ENCODE results near the gene MSI2.

The MSI2 gene

DNA sequence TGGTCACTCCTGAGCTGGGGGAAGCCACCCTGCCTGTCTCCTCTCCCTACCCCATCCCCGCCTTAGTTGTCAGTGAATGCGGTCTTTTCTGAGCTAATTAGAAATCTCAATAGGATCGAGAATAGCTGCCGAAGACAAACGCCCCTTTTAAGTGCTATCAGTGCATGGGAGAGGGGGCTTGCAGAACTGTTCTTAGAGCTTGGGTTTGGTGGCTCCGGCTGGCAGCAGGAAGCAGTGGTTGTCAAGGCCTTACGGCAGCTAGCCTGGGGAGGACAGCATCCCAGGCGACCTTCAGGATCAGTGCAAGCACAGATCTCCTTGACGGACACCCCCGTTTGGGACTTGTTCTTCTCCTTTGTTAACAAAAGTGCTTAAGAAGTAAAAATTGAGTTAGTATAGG, 293.7 kb downstream of the MSI2 start:
- FAIRE-seq = no peak

DNA sequence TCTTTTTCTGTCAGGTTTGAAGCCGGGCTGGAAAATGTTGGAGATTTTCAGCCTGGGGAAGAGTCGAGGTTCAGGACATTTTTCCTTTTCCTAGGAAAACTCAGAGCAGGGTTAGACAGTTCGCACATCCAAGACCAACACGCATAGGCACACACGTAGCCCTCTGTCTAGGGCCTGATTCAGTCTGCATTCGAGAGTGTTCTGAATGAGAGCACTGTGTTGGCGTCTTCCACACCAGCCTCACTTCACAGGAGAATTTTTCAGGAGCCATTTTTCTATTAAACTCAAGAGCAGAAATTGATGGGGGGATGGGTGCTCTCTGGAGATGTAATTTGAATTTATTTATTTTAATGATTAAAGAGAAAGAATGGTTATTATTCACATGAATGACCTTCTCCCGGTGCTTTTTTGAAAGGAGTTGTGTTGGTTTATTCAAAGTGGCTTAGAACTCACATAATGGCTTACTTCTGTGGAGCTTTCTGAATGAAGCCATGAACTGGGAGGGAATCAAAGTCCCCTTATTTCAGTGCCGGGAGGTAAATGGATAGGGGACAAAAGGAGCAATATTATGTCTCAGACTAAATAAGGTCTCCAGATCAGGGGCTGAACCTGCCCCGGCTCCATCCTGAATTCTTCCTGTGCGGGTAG, 294.5 kb downstream of the MSI2 start:
- no peak for FAIRE-seq

DNA sequence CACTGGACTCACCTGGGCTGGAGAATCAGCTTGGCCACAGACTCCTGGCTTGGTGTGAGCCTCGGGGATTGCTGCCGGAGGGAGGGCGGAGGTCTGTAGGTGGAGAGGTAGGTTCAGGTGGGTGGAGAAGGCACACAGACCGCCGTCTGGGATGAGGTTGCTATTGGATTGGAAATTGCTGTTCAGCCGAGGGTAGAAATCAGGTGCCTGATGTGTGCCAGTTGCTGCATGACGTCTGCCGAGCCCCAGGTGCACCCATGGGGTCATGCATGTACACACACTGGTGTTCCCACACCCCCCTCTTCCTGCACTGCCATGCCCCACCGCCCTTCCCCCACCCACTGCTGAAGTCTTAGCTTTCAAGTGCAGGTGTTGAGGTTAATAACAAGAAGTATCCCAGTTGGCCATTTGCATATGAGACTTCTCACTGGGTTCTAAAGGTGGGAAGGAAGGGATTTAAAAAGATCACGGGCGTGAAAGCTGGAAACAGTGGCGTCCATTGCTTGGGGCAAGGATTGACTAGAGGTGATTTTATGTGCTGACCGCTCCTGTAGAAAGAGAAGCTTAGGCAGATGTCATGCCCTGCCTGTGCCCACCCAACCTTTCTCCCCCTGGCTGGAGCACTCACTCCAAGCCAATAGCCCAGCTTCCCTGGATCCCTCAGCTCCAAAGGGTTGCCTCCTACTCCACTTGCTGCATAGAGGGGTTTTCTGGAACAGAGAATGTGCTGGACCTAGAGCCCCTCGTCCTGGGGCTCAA, 295.2 kb downstream of the MSI2 start:
- no peak for FAIRE-seq

DNA sequence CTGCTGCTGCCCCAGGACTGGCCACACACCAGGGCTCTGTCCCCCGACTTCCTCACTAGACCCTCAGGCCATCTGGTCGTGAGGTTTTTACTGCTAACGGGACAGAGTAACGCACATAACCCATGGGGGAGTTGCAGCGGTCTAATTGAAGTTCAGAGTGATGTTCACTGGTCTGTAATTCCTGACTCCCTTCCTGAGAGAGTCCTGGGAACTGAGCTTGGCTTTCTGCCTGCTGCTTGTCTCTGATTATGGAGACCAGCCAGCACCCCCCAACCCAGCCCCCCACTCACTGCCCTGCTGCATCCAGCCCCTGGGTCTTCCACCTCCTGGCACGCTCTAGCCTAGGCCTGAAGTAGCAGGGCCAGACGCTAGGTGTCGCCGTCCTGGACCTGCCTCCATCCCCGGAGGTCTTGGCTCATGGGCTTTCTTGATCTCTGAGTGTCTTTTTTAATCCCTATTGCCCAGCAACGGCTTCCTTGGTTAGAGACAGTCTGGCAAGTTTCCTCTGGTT, 295.8 kb downstream of the MSI2 start:
- FAIRE-seq = no peak

DNA sequence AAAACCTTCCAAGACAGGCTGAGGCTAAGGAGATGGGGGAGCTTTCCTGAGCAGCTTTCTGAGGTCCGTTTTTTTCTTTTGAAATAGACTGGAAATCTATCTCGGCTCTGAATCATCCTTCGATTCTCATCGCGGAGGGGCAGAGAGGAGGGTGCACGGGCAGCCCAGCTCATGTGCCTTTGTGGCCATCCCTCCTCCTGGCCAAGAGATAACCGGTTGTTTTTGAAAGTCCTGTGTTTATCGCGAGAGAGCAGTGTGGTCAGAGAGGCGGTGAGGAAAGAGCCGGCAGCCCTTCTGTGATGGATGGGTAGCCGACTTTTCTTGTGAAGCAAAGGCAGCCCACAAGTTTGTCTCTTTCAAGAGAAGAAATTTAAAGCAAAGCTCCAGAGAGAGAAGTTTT, 297.2 kb downstream of the MSI2 start:
- FAIRE-seq = no peak

DNA sequence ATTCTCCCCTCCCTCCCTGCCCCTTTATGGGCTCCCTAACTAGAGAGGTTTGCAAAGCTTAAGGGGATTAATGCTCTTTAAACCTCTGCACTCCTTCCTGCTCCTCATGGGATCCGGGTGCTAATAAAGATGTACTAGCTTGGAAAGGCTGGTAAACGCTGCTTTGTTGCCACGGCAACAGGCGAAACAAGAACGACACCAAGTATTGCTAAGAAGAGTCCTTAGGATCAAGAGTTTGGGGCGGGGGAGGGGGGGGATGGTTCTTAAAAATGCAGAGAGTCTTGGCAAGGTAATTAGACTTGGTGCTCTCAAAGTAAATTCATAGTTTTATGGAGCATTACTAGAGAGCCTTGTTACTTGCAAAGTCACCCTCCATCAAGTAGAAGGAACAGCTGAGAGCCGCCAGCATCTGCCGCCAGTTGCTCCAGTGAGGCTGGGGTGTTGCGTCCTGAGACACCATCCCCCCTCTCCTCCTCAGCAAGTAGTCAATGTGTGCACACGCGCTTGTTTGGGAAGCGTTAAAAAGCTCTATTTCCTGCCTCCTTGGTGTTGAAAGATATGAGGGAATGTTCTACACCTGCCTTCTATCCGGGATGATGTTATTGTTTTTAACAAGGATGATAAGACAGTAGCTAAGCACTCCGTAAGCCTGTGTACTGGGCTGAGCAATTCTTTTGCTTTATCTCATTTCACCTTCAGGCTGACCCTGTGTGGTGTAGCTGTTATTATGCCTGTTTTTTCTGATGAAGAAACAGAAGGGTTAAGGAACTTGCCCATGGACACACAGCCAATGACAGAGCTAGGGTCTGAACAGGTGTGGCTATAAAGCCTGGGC, 297.9 kb downstream of the MSI2 start:
- FAIRE-seq = no peak

DNA sequence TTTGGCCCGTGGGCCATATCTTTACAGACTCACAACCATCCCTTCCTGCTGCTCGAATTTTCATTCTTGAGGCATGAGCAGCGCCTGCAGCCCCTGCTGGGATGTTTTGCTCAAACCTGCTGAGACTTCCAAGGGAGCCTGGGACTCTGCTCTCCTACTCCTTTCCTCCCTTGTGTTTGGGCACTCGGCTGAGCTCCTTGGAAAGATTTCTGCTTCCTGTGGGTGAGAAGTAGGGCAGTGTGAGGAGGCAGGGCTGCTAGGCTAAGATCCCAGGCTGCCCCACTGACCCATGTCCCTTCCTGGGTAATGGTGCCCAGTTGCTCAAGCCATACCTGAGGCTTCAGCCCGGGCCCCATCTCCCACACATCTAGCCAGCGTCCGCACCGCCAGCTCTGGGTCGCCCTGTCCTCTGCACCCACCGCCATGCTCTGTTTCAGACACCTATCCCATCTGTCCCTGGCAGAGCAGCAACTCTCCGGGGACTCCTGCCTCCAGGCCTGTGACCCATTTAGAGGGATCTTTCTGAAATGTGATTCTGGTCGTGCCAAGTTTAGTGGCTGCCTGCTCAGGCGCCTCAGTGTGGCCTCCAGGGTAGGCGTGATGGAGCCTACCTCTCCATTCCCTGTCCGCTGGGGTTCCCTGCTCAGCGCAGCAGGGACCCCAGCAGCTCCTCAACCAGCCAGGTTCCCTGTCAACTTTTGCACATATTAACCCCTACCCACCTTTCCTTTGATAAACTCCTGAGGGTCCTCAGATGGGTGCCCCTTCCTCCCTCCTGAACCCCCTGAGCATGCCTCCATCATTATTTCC, 298.7 kb downstream of the MSI2 start:
- FAIRE-seq = no peak

DNA sequence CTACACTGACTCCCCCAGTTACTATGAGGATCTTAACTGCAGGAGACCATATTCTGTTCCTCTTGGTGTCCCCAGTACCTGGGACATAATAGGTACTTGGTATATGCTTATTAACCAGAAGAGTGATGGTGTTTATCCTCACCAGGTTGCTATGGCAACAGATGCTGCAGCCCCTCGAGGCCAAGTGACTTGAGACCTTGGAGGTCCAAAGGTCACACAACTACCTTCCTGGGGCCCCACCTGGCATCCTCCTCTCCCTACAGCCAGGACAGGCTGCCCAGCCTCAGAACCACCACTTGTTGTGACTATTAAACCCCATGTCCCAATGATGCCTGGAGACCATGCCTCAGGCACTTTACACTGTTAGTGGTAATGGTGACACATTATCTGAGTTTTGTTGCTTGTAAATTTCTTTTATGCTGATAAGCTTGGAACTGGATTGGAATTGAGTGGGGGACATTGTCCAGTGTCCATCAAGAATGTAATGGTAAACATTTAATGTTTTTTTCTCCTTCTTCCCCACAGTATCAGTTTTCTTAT, 299.4 kb downstream of the MSI2 start:
- FAIRE-seq = no peak

DNA sequence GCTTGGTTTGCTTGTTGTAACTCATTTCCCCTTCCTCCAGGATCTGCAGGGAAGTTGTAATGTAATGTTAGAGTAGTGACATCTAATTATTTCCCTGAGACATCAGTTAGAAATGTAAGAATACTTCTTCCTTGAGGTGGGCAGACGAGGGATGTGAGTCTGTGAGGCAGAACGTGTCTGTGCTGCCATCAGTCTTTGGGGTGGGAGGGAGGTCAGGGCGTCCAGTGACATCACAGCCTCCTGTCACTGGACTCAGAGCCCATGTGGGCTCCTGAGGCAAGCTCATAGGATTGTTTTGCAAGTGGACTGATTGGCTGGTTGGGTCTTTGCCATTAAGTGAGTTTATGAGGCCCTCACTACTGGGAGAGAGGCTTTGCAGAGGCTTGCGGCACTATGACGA, 300.0 kb downstream of the MSI2 start:
- FAIRE-seq = no peak

DNA sequence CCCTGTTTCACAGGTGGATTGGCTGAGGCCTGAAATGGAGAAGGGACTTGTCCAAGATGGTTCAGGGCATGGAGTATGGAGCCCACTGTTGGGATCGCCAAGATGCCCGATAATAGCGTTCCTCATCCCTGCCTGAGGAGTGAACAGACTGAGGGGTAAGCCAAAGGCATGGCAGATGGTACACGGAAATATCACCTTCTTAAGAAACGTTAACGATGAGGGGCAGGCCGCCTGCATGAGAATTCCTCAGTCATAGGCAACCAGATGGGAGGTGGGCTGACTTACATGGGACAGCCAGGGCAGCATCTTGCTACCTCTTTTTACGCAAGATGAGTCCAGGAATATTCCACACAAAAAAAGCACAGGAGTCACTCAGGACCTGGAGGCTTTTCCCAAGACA, 300.7 kb downstream of the MSI2 start:
- FAIRE-seq = no peak

DNA sequence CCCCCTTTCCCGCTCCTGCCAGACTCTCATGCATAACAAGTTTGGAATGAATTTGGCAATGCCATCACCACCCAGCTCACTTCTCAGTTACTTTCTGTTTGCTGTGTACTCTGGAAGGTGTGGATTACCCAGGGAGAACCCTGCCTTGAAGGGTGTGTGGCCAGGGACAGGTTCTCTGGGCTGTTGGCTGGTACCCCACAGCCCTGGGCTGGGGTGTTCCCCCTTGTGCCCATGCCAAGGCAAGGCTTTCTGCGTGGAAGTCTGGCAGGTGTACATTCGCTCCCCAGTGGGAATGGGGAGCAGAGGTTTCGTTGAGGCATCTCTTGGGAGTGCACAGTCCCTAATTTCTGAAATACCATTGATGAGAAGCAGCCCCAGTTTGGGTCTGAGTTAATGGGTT, 301.1 kb downstream of the MSI2 start:
- no peak for FAIRE-seq

DNA sequence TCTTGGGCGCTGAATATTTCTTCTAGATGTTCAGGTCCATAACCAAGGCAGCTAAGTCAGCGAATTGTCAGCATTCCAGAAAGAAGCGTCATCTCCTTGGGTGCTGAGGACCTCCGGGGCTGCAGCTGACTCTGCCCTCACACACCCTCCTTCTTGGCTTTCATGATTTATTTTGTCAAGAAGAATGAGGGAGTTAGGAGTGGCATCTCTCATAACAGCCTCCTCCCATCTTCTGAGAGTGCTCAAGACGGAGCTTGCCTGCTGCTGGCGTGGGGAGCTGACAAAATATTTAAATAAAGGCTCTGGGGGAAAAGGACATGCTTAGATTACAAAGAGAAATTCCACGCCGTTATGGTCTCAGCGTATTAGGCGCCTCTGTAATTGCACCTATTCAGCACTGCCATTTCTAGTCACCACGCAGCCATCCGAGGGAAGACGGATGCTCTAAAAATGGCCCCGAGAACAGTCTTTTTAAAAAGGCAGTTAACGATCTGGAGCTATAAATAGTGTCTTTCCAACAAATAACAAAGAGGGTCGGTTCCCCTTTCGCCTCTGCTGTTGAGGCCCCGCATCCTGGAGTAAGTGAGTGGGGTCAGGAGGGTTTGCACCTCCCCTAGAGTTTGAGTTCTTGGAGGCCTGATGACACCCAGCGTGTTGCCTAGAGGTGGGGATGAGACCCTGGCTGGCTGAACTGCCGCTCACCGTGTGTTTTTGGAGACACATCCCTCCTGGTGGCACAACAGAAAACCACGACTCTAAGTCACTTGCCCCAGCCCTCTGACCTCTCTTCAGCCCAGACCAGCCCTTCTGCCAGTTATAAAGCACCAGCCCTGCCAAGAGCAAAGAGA, 301.7 kb downstream of the MSI2 start:
- no peak for FAIRE-seq

DNA sequence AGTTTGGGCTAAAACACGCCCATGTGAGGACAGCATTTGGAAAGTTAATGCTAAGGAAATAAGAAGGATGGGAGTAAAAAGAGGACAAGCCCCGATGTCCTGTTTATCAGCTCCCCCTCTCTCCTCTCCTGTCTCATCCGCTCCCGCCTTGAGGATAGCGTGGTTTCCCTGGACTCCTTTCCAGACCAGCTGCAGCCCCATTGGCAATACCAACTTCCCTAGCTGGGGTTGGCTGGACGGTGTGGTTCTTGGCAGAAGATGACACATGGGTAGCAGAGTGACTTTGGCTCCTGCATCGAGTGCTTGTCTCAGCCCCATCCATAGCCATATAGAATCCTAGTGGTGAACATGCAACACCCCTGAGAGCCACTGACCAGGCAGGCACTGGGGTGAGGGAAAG, 302.9 kb downstream of the MSI2 start:
- no peak for FAIRE-seq

DNA sequence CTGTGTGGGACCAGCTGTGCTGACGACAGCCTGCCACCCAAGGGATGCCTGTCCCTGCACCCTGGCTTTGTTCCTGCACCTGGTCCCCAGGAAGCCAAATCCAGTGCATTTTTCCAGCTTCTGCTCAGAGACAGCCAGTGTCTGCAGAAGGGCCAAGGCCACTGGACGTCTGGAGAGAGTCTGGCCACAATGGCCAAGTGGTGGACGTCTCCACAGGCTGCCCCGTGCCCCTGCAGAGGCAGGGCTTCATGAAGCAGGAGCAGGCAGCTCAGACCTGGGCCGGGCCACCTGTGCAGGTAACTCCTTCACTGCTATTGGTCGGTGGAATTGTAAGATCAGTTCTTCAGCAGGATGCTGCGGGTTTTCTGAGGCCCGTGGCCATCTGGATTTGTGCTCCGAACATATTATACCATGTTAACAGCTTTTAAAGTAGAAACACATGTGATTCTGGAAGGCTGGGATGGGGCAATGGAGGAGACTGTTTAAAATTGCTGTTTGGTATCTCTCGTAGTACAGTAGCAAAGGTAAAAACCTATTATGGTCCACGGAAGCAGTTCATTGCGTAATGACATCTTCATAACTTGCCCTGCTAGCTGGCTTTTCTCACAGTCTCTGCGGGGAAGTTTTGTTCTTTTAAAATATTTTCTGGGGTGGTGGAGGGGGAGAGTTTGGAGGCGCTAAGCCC, 303.5 kb downstream of the MSI2 start:
- no peak for FAIRE-seq

DNA sequence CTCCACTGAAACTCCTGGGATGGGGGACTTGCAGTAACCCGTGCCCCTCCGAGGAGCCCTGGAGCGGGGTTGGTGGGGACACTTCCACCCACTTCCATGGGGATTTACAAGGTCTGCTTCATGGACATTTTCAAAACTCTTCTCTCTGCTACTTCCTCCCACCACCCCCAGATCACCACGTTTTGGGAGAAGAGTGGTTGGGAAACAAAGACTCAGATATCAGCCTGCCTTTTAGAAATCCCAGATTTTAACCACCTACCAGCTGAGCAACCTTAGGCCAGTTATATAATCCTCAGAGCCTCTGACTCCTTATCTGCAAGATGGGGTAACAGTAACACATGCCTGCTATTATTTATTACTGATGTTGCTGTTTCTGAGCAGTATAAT, 304.0 kb downstream of the MSI2 start:
- no peak for FAIRE-seq

DNA sequence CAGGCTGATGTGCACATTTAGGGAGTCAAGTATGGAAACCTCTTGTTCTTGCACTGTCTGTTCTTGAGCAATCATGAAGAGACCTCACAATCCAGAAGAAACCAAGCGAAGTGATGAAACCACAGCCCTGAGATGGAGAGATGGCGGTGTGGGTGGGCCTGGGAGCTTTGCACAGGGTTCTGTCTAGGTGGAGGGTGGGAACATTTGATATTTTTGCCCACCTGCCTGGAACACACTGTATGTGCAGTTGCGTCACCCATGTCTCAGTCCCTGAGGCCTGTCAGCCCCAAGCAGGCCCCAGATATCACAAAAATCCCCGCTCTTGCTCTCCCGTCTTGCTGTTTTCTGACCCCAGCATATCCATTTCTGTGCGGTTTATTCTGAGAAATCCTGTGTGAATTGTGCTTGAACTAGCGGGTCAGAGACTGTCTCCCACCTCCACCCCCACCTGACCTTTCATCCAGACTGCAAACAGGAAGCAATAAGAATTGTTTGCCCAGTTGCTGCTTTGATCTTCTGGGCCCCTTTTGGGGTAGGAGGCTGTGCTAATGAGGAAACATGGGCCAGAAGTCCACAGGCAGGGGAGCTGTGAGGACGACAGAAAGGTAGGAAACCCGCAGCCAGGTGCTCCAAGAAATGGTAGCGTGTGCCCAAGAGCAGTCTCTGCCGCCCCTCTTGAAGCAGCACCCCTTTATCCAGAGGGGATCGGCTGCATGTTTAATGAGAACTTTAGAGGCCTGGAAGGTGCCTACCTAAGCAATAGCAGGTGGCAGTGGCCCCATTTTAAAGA, 304.9 kb downstream of the MSI2 start:
- no peak for FAIRE-seq

DNA sequence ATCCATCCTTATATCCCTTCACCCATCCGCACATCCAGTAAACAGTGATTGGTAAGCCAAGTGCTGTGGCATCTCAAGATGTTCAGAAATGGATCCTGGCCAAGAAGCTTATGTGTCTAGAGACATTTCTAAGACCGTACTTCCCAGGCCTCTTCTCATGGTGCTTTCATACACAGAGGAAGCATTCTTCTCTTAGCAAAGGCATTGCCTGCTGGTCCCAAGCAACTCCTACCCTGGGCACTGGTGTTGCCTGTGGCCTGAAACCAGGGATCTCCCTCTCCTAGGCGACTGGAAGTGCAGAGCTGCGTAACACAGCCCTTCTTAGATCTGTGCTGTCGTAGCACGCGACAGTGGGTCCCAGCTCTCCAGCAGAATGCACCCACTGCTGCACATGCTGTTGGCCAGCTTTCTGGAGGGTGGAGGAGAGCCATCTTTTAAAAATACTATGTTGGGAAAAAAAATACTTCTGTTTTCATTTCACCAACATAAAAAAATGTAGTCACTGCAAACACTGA, 305.9 kb downstream of the MSI2 start:
- no peak for FAIRE-seq

DNA sequence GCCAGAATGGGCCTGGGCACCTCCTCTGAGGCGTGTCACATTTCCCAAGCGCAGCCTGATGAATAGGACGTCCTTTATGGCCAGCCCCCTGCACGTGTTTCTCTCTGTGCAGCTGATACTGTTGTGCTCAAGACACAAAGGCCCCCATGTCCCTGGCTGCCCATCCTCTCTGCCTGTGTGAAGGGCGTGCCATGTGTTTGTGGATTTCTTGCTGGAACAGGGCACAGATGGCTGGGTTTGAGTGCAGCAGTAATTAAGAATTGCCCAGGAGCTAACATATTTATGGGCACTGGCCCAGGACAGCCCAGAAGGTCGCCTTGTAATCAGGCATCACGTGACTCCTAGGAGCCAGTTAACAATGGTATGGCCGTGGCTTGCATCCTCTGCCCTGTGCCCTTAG, 307.6 kb downstream of the MSI2 start:
- no peak for FAIRE-seq

DNA sequence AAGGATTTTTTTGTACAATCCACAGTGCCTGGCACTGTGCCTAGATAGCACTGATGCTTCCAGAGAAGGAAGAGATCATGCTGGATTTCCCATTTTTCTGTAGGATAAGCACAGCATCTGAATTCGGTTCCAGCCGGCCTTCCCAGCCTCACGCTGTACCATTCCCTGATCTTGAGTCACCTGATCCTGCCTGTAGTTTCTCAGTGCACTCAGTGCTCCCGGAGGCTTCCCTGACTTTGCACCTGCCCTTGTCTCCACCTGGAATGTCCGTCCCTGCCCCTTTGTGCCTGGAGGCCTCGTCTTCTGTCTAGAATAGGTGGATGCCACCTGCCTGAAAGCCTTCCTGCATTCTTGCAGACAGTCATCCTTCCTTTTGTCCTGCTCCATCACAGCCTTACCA, 308.9 kb downstream of the MSI2 start:
- FAIRE-seq = no peak

DNA sequence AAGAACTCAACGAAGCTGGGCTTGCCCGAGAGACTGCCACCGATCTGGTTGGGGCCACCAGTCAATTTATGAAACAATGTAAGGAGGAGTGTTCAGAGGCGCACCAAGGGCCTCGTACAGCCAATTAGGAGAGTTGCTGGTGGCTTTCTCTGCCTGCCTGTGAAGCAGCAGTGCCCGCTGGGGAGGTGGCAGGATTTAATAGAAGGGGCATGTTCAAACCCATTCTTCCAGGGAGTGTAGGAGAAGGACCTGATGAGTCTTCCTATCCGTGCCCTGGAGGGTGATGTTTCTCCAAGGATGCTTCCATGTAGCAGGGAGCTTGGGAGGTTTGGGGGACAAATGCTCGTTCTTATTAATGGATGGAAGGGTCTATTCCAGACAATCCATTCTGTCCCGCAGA, 310.4 kb downstream of the MSI2 start:
- no peak for FAIRE-seq
